Osteoblast (primary cell): ENCODE results near the gene HMG20B. TPM values are rescaled to one million over a fixed set of nuclear protein-coding genes. Genes with fewer than 3 reads are reported as not detected.
A peak's percentile ranks its signal among the peaks of the same experiment; 100 is the strongest.

Experiments used
- DNase-seq: peaks from one replicate; pipeline ENCODE4 v3.0.0; 2011; ENCODE audit warnings: low spot score, mixed read lengths; ENCODE audit not compliant: insufficient read length; ENCODE audit errors: missing footprints
- H2AFZ ChIP-seq: 2 replicates; pipeline ENCODE4 v1.6.0; 2011; ENCODE audit warnings: mild to moderate bottlenecking, low read length
- H3K27ac ChIP-seq: 2 replicates; pipeline ENCODE4 v1.5.1; 2011; ENCODE audit warnings: mild to moderate bottlenecking, low read depth, low read length, moderate library complexity
- H3K27me3 ChIP-seq: 2 replicates; pipeline ENCODE4 v1.6.0; 2012; ENCODE audit warnings: mild to moderate bottlenecking, control low read depth, inconsistent platforms, low read length, moderate library complexity; ENCODE audit not compliant: insufficient read depth
- H3K36me3 ChIP-seq: 2 replicates; pipeline ENCODE4 v1.5.1; 2011; ENCODE audit warnings: mild to moderate bottlenecking, low read length, control low read depth, moderate library complexity; ENCODE audit not compliant: insufficient read depth
- H3K4me1 ChIP-seq: 2 replicates; pipeline ENCODE4 v1.5.1; 2011; ENCODE audit warnings: mild to moderate bottlenecking, low read length, control low read depth, moderate library complexity; ENCODE audit not compliant: insufficient read depth
- H3K4me2 ChIP-seq: 2 replicates; pipeline ENCODE4 v1.6.0; 2011; ENCODE audit warnings: mild to moderate bottlenecking, low read length; ENCODE audit not compliant: insufficient read depth
- H3K4me3 ChIP-seq: fragments of 200-600 bp; sonication (generic); 3 replicates; pipeline ENCODE4 v1.5.1; 2012; ENCODE audit warnings: mild to moderate bottlenecking, low read length, inconsistent platforms; ENCODE audit not compliant: insufficient read depth
- H3K79me2 ChIP-seq: 2 replicates; pipeline ENCODE4 v1.6.0; 2012; ENCODE audit warnings: mild to moderate bottlenecking, low read length, control low read depth, inconsistent platforms; ENCODE audit not compliant: insufficient read depth
- H3K9me3 ChIP-seq: 2 replicates; pipeline ENCODE4 v1.5.1; 2011; ENCODE audit warnings: low read depth, low read length, control low read depth
- H4K20me1 ChIP-seq: 2 replicates; pipeline ENCODE4 v1.6.0; 2012; ENCODE audit warnings: mild to moderate bottlenecking, low read length, control low read depth; ENCODE audit not compliant: insufficient read depth
- total RNA-seq: library from RNA; depleted of rRNA; stranded (reverse); fragments of >200 nt; gene quantifications from 2 replicates; pipeline ENCODE4 v1.2.3, GENCODE V29; 2012
- TF ChIP-seq, protein P1 (sequence below): IDR thresholded peaks from 2 replicates; pipeline ENCODE4 v1.5.1; 2011; ENCODE audit warnings: mild to moderate bottlenecking, low read depth, low read length, moderate library complexity; ENCODE audit errors: extremely low read depth

HMG20B gene
- total RNA-seq, 1 donor = 65.9 TPM

DNA sequence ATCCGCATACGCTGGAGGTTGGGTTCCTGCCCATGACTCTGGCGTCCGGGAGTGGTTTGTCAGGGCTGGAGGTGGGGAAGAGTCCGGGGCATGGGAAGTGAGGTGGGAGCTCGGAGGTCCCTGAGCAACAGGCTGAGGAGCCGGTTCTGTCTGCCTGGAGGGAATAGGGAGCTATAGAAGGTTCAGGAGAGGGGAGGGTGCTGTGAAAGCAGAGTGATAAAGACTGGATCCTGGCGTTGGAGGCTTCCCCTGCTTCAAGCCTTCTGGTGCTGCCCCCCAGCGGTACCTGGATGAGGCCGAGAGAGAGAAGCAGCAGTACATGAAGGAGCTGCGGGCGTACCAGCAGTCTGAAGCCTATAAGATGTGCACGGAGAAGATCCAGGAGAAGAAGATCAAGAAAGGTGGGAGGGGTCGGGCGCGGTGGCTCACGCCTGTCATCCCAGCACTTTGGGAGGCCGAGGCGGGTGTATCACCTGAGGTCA lies 2.6 kb downstream of the HMG20B start:
- Histone ChIP-seq H2AFZ (no peak overlapping the region), H3K4me2 (no peak overlapping the region), H3K9me3 (no peaks in the 10 kb centered on the region), H3K79me2 (peaks cover 5% of the 10 kb centered on the region), H3K4me1 (peaks cover 17% of the 10 kb centered on the region), H3K27me3 (no peaks in the 10 kb centered on the region), H3K4me3 (no peak overlapping the region), H3K36me3 (peaks cover 11% of the 10 kb centered on the region), H3K27ac (no peak overlapping the region), H4K20me1 (no peaks in the 10 kb centered on the region)
- TF ChIP-seq, protein P1, sequence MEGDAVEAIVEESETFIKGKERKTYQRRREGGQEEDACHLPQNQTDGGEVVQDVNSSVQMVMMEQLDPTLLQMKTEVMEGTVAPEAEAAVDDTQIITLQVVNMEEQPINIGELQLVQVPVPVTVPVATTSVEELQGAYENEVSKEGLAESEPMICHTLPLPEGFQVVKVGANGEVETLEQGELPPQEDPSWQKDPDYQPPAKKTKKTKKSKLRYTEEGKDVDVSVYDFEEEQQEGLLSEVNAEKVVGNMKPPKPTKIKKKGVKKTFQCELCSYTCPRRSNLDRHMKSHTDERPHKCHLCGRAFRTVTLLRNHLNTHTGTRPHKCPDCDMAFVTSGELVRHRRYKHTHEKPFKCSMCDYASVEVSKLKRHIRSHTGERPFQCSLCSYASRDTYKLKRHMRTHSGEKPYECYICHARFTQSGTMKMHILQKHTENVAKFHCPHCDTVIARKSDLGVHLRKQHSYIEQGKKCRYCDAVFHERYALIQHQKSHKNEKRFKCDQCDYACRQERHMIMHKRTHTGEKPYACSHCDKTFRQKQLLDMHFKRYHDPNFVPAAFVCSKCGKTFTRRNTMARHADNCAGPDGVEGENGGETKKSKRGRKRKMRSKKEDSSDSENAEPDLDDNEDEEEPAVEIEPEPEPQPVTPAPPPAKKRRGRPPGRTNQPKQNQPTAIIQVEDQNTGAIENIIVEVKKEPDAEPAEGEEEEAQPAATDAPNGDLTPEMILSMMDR = no peak
- peak; percentile 79 for DNase-seq

- Histone ChIP-seq H3K4me3 (no peak overlapping the region), H3K27ac (no peak overlapping the region), H3K4me2 (no peak overlapping the region)
Measured at GRCh38 chr19:3575949-3576673, 3.4 kb downstream of the HMG20B start.

GRCh38 chr19:3576696-3577443 lies 4.1 kb downstream of the HMG20B start:
- Histone ChIP-seq H3K27me3 (no peaks in the 10 kb centered on the region), H3K36me3 (peaks cover 11% of the 10 kb centered on the region), H4K20me1 (no peaks in the 10 kb centered on the region), H3K4me2 (no peak overlapping the region), H3K79me2 (peaks cover 5% of the 10 kb centered on the region), H3K27ac (no peak overlapping the region), H3K9me3 (no peaks in the 10 kb centered on the region), H2AFZ (no peak overlapping the region), H3K4me1 (peaks cover 24% of the 10 kb centered on the region), H3K4me3 (no peak overlapping the region)
- peak; percentile 62 for DNase-seq
- TF ChIP-seq, protein P1 = no peak

More at GRCh38 chr19:3575949-3576673, 3.4 kb downstream of the HMG20B start:
- Histone ChIP-seq H3K36me3 (peaks cover 11% of the 10 kb centered on the region), H3K4me1 (peaks cover 24% of the 10 kb centered on the region), H3K27me3 (no peaks in the 10 kb centered on the region), H2AFZ (no peak overlapping the region), H3K79me2 (peaks cover 5% of the 10 kb centered on the region), H4K20me1 (no peaks in the 10 kb centered on the region), H3K9me3 (no peaks in the 10 kb centered on the region)
- TF ChIP-seq, protein P1 = no peak
- DNase-seq = peak; percentile 69
